Measurements from ENCODE around the gene PCNT. TPM values are rescaled to one million over a fixed set of nuclear protein-coding genes. Genes with fewer than 3 reads are reported as not detected.
"Not testable (repeated sequence)": the region's sequence is repeated elsewhere in the genome, so short reads cannot be mapped to it uniquely, and the experiment has no call there.

The PCNT gene
- total and polyA plus RNA-seq, 10 donors = 6.4 to 43.7 (median 35.4) TPM

DNA sequence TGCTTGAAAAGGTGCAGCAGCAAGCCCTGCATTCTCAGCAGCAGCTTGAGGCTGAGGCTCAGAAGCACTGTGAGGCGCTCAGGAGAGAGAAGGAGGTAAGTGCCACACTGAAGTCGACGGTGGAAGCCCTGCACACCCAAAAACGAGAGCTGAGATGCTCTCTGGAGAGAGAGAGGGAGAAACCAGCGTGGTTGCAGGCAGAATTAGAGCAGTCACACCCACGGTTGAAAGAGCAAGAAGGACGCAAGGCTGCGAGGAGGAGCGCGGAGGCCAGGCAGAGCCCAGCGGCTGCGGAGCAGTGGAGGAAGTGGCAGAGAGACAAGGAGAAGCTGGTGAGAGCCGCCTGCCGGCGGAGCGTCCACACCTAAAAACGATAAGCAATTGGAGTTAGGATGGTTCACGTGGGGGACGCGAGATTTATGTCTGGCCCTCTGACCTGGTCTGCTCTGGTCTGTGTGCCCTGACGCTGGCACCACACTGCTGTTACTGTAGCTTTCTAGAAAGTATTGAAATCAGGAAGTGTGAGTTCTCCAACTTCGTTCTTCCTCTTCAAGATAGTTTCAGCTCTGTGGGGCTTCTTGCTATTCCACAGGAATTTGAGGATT lies 108.0 kb downstream of the PCNT start:
- Histone ChIP-seq H3K9me3 (no peaks in the 10 kb centered on the region), H3K36me3 (peaks cover 0 to 100% (median 74%) of the 10 kb centered on the region in 6 donors), H3K4me1 (peaks cover 0 to 5% (median 0%) of the 10 kb centered on the region in 6 donors), H3K27me3 (replicated peaks in 1 of 7) (no peaks in the 10 kb centered on the region), H3K4me3 (no peak overlapping the region), H3K27ac (peak overlapping the region in 1 of 8 donors; percentile 28)
- intact Hi-C loops (cut with DNase I; ENCODE audit: low total_unique reads) = no loop called here
- DNase-seq = no peak
- WGBS, 5 donors = 72 to 82% (median 75%) methylated on average over 22 of the region's 22 CpGs
- TF ChIP-seq, protein P1, sequence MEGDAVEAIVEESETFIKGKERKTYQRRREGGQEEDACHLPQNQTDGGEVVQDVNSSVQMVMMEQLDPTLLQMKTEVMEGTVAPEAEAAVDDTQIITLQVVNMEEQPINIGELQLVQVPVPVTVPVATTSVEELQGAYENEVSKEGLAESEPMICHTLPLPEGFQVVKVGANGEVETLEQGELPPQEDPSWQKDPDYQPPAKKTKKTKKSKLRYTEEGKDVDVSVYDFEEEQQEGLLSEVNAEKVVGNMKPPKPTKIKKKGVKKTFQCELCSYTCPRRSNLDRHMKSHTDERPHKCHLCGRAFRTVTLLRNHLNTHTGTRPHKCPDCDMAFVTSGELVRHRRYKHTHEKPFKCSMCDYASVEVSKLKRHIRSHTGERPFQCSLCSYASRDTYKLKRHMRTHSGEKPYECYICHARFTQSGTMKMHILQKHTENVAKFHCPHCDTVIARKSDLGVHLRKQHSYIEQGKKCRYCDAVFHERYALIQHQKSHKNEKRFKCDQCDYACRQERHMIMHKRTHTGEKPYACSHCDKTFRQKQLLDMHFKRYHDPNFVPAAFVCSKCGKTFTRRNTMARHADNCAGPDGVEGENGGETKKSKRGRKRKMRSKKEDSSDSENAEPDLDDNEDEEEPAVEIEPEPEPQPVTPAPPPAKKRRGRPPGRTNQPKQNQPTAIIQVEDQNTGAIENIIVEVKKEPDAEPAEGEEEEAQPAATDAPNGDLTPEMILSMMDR (IDR thresholded peaks at IDR 0.05 in 8 of 11, conservative IDR thresholded peaks at IDR 0.05 in 3 of 11) = no peak
- TF ChIP-seq POLR2AphosphoS5 (IDR thresholded peaks at IDR 0.05) = peak in 1 of 3 donors; percentile 32

DNA sequence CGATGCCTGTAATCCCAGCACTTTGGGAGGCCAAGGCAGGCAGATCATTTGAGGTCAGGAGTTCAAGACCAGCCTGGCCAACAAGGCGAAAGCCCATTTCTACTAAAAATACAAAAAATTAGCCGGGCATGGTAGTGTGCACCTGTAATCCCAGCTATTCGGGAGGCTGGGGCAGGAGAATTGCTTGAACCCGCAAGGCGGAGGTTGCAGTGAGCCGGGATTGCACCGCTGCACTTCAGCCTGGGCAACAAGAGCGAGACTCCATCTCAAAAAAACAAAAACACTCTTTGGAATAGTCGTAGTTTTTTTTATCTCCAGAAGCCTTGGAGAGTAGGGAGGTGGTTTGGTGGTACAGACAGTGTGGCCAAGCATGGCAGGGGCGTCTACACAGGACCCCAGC lies 109.2 kb downstream of the PCNT start:
- intact Hi-C loops (cut with DNase I; ENCODE audit: low total_unique reads); H3K27ac ChIP-seq; H3K27me3 ChIP-seq (replicated peaks in 1 of 7); H3K9me3 ChIP-seq; H3K4me1 ChIP-seq; H3K4me3 ChIP-seq; DNase-seq: not testable (repeated sequence)
- peaks cover 0 to 100% (median 76%) of the 10 kb centered on the region in 6 donors for H3K36me3 ChIP-seq
- WGBS, 5 donors = 85 to 92% (median 90%) methylated on average over 11 of the region's 11 CpGs

DNA sequence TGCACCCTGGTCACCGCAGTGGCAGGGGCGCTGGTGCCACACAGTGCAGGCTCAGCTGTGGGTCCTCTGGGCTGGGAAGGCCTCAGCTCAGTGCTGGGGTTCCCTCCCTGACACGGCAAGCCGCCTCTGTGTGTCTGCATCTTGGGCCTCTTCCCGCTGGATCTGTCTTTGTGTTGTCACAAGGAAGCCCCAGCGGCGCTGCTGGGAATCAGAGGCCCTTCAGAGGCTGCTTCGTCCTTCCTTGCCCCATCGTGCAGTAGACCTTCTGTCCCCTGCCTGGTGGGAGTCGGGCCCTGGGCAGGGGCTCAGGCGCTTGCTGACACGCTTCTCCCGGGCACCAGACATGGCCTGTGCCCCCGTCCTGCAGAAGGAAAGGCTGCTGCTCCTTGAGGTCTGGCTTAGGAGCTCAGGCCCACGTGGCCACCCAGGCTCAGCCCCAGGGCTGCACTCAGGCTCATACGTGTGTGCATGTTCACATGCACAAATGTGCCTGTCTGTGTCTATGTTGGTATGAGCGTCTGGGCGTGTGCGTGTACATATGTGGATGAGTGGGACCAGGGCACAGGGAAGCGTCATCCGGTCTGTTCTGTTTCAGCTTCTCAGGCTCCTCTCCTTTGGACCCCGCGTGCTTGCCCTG lies 110.5 kb downstream of the PCNT start:
- intact Hi-C loops (cut with DNase I; ENCODE audit: low total_unique reads) = no loop called here
- 95 to 96% (median 95%) methylated on average over 23 of the region's 23 CpGs for WGBS, 5 donors
- peaks cover 0 to 100% (median 81%) of the 10 kb centered on the region in 6 donors for H3K36me3 ChIP-seq
- no peak for DNase-seq
- no peak overlapping the region for H3K27ac ChIP-seq
- H3K9me3 ChIP-seq = no peaks in the 10 kb centered on the region
- H3K27me3 ChIP-seq (replicated peaks in 1 of 7) = no peaks in the 10 kb centered on the region
- TF ChIP-seq POLR2AphosphoS5 (IDR thresholded peaks at IDR 0.05) (no peak), POLR2A (IDR thresholded peaks at IDR 0.05) (no peak)
- TF ChIP-seq, protein P1 (IDR thresholded peaks at IDR 0.05 in 8 of 11, conservative IDR thresholded peaks at IDR 0.05 in 3 of 11) = no peak
- H3K4me3 ChIP-seq = no peak overlapping the region
- H3K4me1 ChIP-seq = peaks cover 0 to 9% (median 0%) of the 10 kb centered on the region in 6 donors

DNA sequence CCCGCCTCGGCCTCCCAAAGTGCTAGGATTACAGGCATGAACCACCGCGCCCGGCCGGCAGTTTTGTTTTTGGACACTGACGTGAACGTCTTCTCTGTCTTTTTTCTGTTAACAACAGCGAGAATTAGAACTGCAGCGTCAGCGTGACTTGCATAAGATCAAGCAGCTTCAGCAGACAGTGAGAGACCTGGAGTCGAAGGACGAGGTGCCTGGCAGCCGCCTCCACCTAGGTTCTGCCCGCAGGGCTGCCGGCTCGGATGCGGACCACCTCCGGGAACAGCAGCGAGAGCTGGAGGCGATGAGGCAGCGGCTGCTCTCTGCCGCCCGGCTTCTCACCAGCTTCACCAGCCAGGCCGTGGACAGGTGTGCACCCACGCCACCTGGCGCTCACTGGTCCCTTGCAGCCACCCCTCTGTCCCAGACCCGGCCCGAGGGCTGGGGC lies 111.9 kb downstream of the PCNT start:
- H3K27ac ChIP-seq = no peak overlapping the region
- no peak for DNase-seq
- H3K4me1 ChIP-seq = peaks cover 0 to 9% (median 0%) of the 10 kb centered on the region in 6 donors
- H3K4me3 ChIP-seq = no peak overlapping the region
- H3K27me3 ChIP-seq (replicated peaks in 1 of 7) = no peaks in the 10 kb centered on the region
- no peak for TF ChIP-seq POLR2A (IDR thresholded peaks at IDR 0.05)
- TF ChIP-seq POLR2AphosphoS5 (IDR thresholded peaks at IDR 0.05) = peak in 1 of 3 donors; percentile 25
- intact Hi-C loops (cut with DNase I; ENCODE audit: low total_unique reads) = no loop called here
- H3K9me3 ChIP-seq = no peaks in the 10 kb centered on the region
- peaks cover 2 to 100% (median 82%) of the 10 kb centered on the region in 6 donors for H3K36me3 ChIP-seq
- WGBS, 5 donors = 94 to 98% (median 96%) methylated on average over 29 of the region's 29 CpGs

DNA sequence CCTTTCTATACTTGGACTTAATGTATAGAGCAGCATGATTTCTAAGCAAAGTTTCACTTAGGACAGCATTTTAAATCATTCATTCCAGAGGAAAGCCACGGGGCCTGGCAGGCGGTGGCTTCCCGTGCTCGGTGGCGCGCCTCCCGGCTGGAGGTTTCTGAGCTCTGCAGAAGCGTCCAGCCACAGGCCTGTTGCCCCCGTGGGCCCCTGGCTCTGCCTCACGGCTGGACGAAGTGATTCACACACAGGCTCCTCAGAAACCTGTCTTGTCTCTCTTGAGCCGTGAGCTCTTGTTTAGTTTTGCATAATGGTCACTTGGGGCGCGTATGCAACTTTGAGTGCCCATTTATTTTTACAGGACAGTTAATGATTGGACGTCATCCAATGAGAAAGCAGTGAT lies 112.7 kb downstream of the PCNT start:
- WGBS, 5 donors = 77 to 91% (median 89%) methylated on average over 14 to 15 of the region's 15 CpGs
- no peak for DNase-seq
- Histone ChIP-seq H3K27ac (no peak overlapping the region), H3K27me3 (replicated peaks in 1 of 7) (no peaks in the 10 kb centered on the region), H3K4me1 (peaks cover 0 to 9% (median 0%) of the 10 kb centered on the region in 6 donors), H3K4me3 (no peak overlapping the region), H3K36me3 (peaks cover 2 to 100% (median 82%) of the 10 kb centered on the region in 6 donors), H3K9me3 (no peaks in the 10 kb centered on the region)
- TF ChIP-seq, protein P1 (IDR thresholded peaks at IDR 0.05 in 8 of 11, conservative IDR thresholded peaks at IDR 0.05 in 3 of 11) = no peak
- TF ChIP-seq POLR2AphosphoS5 (IDR thresholded peaks at IDR 0.05) = no peak
- no peak for TF ChIP-seq POLR2A (IDR thresholded peaks at IDR 0.05)
- intact Hi-C loops (cut with DNase I; ENCODE audit: low total_unique reads) = no loop called here

All from spleen (tissue), 11 donors.